ENCODE results near the gene RAPGEF6. TPM values are rescaled to one million over a fixed set of nuclear protein-coding genes. Genes with fewer than 3 reads are reported as not detected.
A peak's percentile ranks its signal among the peaks of the same experiment; 100 is the strongest.

Gene RAPGEF6
- total RNA-seq, 3 donors from 2014 or later, result 23.6 to 26.8 (median 26.6) TPM

- no peak for DNase-seq
- no peaks in the 10 kb centered on the region for H3K27me3 Mint-ChIP-seq (ENCODE audit: low read depth)
- H3K4me1 Mint-ChIP-seq (ENCODE audit: low read depth), result peaks cover 76% of the 10 kb centered on the region
- H3K36me3 Mint-ChIP-seq (ENCODE audit: insufficient read depth), result peaks cover 17% of the 10 kb centered on the region
- H3K9me3 Mint-ChIP-seq, result no peaks in the 10 kb centered on the region
- H3K4me3 Mint-ChIP-seq, result peak overlapping the region; percentile 55
- ATAC-seq, result peak; percentile 62 to 70
These were observed 102.9 kb downstream of the RAPGEF6 start for GRCh38 chr5:131532031-131532640.

- peaks cover 19% of the 10 kb centered on the region for H3K36me3 Mint-ChIP-seq (ENCODE audit: insufficient read depth)
- ATAC-seq, result no peak
- H3K27me3 Mint-ChIP-seq (ENCODE audit: low read depth), result no peaks in the 10 kb centered on the region
- DNase-seq, result no peak
- no peaks in the 10 kb centered on the region for H3K9me3 Mint-ChIP-seq
- H3K4me3 Mint-ChIP-seq, result peak overlapping the region; percentile 35
- peaks cover 79% of the 10 kb centered on the region for H3K4me1 Mint-ChIP-seq (ENCODE audit: low read depth)
These were observed 104.2 kb downstream of the RAPGEF6 start for GRCh38 chr5:131530706-131531331.

GRCh38 chr5:131528682-131529081 lies 106.3 kb downstream of the RAPGEF6 start:
- no peaks in the 10 kb centered on the region for H3K9me3 Mint-ChIP-seq
- peaks cover 18% of the 10 kb centered on the region for H3K36me3 Mint-ChIP-seq (ENCODE audit: insufficient read depth)
- peak overlapping the region; percentile 43 for H3K4me3 Mint-ChIP-seq
- no peak for DNase-seq
- H3K27me3 Mint-ChIP-seq (ENCODE audit: low read depth), result no peaks in the 10 kb centered on the region
- H3K4me1 Mint-ChIP-seq (ENCODE audit: low read depth), result peaks cover 77% of the 10 kb centered on the region
- no peak for ATAC-seq

- Mint-ChIP-seq H3K36me3 (ENCODE audit: insufficient read depth) (peaks cover 26% of the 10 kb centered on the region), H3K9me3 (no peaks in the 10 kb centered on the region)
These were observed 109.2 kb downstream of the RAPGEF6 start for GRCh38 chr5:131525805-131526204.

GRCh38 chr5:131524431-131524830 lies 110.6 kb downstream of the RAPGEF6 start:
- H3K9me3 Mint-ChIP-seq, result no peaks in the 10 kb centered on the region
- no peak for ATAC-seq
- no peaks in the 10 kb centered on the region for H3K27me3 Mint-ChIP-seq (ENCODE audit: low read depth)
- H3K4me3 Mint-ChIP-seq, result no peak overlapping the region
- no peak for DNase-seq
- peaks cover 33% of the 10 kb centered on the region for H3K36me3 Mint-ChIP-seq (ENCODE audit: insufficient read depth)
- peaks cover 72% of the 10 kb centered on the region for H3K4me1 Mint-ChIP-seq (ENCODE audit: low read depth)

More at GRCh38 chr5:131525805-131526204, 109.2 kb downstream of the RAPGEF6 start:
- H3K4me3 Mint-ChIP-seq, result no peak overlapping the region
- H3K27me3 Mint-ChIP-seq (ENCODE audit: low read depth), result no peaks in the 10 kb centered on the region
- DNase-seq (no peak), ATAC-seq (no peak)
- peaks cover 78% of the 10 kb centered on the region for H3K4me1 Mint-ChIP-seq (ENCODE audit: low read depth)

GRCh38 chr5:131523500-131524185 lies 111.4 kb downstream of the RAPGEF6 start:
- no peak for ATAC-seq
- Mint-ChIP-seq H3K9me3 (no peaks in the 10 kb centered on the region), H3K4me1 (ENCODE audit: low read depth) (peaks cover 66% of the 10 kb centered on the region), H3K36me3 (ENCODE audit: insufficient read depth) (peaks cover 31% of the 10 kb centered on the region), H3K27me3 (ENCODE audit: low read depth) (no peaks in the 10 kb centered on the region), H3K4me3 (no peak overlapping the region)
- DNase-seq, result no peak

GRCh38 chr5:131521252-131521651 lies 113.8 kb downstream of the RAPGEF6 start:
- ATAC-seq (peak in 1 of 2 donors; percentile 48), DNase-seq (no peak)
- Mint-ChIP-seq H3K27me3 (ENCODE audit: low read depth) (no peaks in the 10 kb centered on the region), H3K4me1 (ENCODE audit: low read depth) (peaks cover 58% of the 10 kb centered on the region), H3K4me3 (no peak overlapping the region), H3K36me3 (ENCODE audit: insufficient read depth) (peaks cover 20% of the 10 kb centered on the region), H3K9me3 (no peaks in the 10 kb centered on the region)

GRCh38 chr5:131515348-131515747 lies 119.7 kb downstream of the RAPGEF6 start:
- ATAC-seq (no peak), DNase-seq (no peak)
- peak overlapping the region; percentile 77 for H3K4me3 Mint-ChIP-seq
- H3K4me1 Mint-ChIP-seq (ENCODE audit: low read depth), result peaks cover 53% of the 10 kb centered on the region
- H3K9me3 Mint-ChIP-seq, result no peaks in the 10 kb centered on the region
- H3K27me3 Mint-ChIP-seq (ENCODE audit: low read depth), result no peaks in the 10 kb centered on the region
- H3K36me3 Mint-ChIP-seq (ENCODE audit: insufficient read depth), result peaks cover 22% of the 10 kb centered on the region

GRCh38 chr5:131514316-131515283 lies 120.4 kb downstream of the RAPGEF6 start:
- peak; percentile 61 to 75 for ATAC-seq
- DNase-seq, result no peak
- Mint-ChIP-seq H3K4me3 (peak overlapping the region; percentile 77), H3K36me3 (ENCODE audit: insufficient read depth) (peaks cover 25% of the 10 kb centered on the region), H3K27me3 (ENCODE audit: low read depth) (no peaks in the 10 kb centered on the region), H3K4me1 (ENCODE audit: low read depth) (peaks cover 57% of the 10 kb centered on the region), H3K9me3 (no peaks in the 10 kb centered on the region)

- ATAC-seq (peak; percentile 51 to 65), DNase-seq (no peak)
- H3K9me3 Mint-ChIP-seq, result no peaks in the 10 kb centered on the region
- H3K4me1 Mint-ChIP-seq (ENCODE audit: low read depth), result peaks cover 55% of the 10 kb centered on the region
- H3K27me3 Mint-ChIP-seq (ENCODE audit: low read depth), result no peaks in the 10 kb centered on the region
- peaks cover 22% of the 10 kb centered on the region for H3K36me3 Mint-ChIP-seq (ENCODE audit: insufficient read depth)
- peak overlapping the region; percentile 38 for H3K4me3 Mint-ChIP-seq
These were observed 121.2 kb downstream of the RAPGEF6 start for GRCh38 chr5:131513780-131514179.

GRCh38 chr5:131511934-131512333 lies 123.1 kb downstream of the RAPGEF6 start:
- ATAC-seq, result no peak
- Mint-ChIP-seq H3K4me3 (no peak overlapping the region), H3K4me1 (ENCODE audit: low read depth) (peaks cover 50% of the 10 kb centered on the region)

GRCh38 chr5:131509801-131510200 lies 125.2 kb downstream of the RAPGEF6 start:
- no peak overlapping the region for H3K4me3 Mint-ChIP-seq
- H3K4me1 Mint-ChIP-seq (ENCODE audit: low read depth), result peaks cover 31% of the 10 kb centered on the region
- no peaks in the 10 kb centered on the region for H3K9me3 Mint-ChIP-seq
- H3K36me3 Mint-ChIP-seq (ENCODE audit: insufficient read depth), result peaks cover 28% of the 10 kb centered on the region
- no peaks in the 10 kb centered on the region for H3K27me3 Mint-ChIP-seq (ENCODE audit: low read depth)
- no peak for ATAC-seq
- DNase-seq, result no peak

More at GRCh38 chr5:131511934-131512333, 123.1 kb downstream of the RAPGEF6 start:
- DNase-seq, result no peak
- Mint-ChIP-seq H3K36me3 (ENCODE audit: insufficient read depth) (peaks cover 28% of the 10 kb centered on the region), H3K27me3 (ENCODE audit: low read depth) (no peaks in the 10 kb centered on the region), H3K9me3 (no peaks in the 10 kb centered on the region)

GRCh38 chr5:131505237-131505908 lies 129.7 kb downstream of the RAPGEF6 start:
- DNase-seq (no peak), ATAC-seq (no peak)
- H3K27me3 Mint-ChIP-seq (ENCODE audit: low read depth), result no peaks in the 10 kb centered on the region
- no peak overlapping the region for H3K4me3 Mint-ChIP-seq
- peaks cover 44% of the 10 kb centered on the region for H3K36me3 Mint-ChIP-seq (ENCODE audit: insufficient read depth)
- H3K9me3 Mint-ChIP-seq, result no peaks in the 10 kb centered on the region
- H3K4me1 Mint-ChIP-seq (ENCODE audit: low read depth), result peaks cover 8% of the 10 kb centered on the region

All from activated T-cell treated with anti-CD3 and anti-CD28 coated beads, Interleukin-2, amount 50 U/mL, for 4 hours (primary cell).